GM06990 (cell line): ENCODE measurements around the gene METTL18.

ENCODE experiments used
- DNase-seq: peaks from one replicate; pipeline ENCODE4 v3.0.0-alpha.2; 2011; ENCODE audit not compliant: insufficient read length; ENCODE audit errors: extremely low read depth
- H3K27me3 ChIP-seq: replicated peaks from 2 replicates; pipeline ENCODE4 v1.6.0; 2011; ENCODE audit warnings: low read length; ENCODE audit not compliant: control insufficient read depth, insufficient read depth
- H3K36me3 ChIP-seq: 2 replicates; pipeline ENCODE4 v1.5.1; 2011; ENCODE audit warnings: low read length; ENCODE audit not compliant: control insufficient read depth, insufficient read depth
- H3K4me3 ChIP-seq: replicated peaks from 2 replicates; pipeline ENCODE4 v1.5.1; 2011; ENCODE audit warnings: low read depth, mild to moderate bottlenecking, control low read depth, low read length
- TF ChIP-seq, protein P1 (sequence below): IDR thresholded peaks from 2 replicates; pipeline ENCODE4 v1.5.1; 2011; ENCODE audit warnings: low read length, control low read depth, mild to moderate bottlenecking, inconsistent platforms; ENCODE audit not compliant: insufficient read depth, poor library complexity, severe bottlenecking

METTL18 gene

DNA sequence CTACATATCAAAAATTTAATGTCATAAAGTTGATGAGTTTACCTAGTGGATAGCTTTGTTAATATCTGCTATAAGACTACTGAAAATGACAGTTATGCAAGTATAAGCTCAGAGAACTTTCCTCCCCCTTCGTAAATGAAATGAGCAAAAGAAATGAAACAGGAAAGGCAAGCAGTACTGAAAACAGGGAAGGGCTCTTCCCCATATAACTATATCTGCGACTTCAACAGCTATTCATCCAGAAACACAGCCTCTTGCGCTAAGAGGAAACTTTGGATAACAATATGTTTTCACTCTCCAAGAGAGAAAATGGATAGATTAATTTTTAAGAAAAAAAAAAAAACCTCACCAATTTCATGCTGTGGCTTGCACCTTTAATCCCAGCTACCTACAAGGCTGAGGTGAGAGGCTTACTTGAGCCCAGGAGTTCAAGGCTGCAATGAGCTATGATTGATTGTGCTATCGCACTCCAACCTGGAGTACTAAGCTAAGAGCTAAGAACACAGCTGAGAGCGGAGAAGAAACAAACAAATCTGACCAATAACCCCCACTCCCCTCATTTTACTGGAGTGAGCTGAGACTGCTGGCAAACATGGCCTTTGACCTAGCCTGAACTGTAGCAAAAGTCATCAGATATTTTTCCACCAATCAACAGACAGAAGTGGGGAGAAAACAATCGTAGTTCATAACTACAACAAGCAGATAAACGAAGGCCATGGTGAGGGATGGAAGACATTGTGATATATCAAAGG, 29.0 kb downstream of the METTL18 start:
- Histone ChIP-seq H3K36me3 (no peaks in the 10 kb centered on the region), H3K27me3 (no peaks in the 10 kb centered on the region; the same call in 1 of the 2 replicates), H3K4me3 (no peak overlapping the region)
- TF ChIP-seq, protein P1, sequence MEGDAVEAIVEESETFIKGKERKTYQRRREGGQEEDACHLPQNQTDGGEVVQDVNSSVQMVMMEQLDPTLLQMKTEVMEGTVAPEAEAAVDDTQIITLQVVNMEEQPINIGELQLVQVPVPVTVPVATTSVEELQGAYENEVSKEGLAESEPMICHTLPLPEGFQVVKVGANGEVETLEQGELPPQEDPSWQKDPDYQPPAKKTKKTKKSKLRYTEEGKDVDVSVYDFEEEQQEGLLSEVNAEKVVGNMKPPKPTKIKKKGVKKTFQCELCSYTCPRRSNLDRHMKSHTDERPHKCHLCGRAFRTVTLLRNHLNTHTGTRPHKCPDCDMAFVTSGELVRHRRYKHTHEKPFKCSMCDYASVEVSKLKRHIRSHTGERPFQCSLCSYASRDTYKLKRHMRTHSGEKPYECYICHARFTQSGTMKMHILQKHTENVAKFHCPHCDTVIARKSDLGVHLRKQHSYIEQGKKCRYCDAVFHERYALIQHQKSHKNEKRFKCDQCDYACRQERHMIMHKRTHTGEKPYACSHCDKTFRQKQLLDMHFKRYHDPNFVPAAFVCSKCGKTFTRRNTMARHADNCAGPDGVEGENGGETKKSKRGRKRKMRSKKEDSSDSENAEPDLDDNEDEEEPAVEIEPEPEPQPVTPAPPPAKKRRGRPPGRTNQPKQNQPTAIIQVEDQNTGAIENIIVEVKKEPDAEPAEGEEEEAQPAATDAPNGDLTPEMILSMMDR: no peak
- DNase-seq: no peak

DNA sequence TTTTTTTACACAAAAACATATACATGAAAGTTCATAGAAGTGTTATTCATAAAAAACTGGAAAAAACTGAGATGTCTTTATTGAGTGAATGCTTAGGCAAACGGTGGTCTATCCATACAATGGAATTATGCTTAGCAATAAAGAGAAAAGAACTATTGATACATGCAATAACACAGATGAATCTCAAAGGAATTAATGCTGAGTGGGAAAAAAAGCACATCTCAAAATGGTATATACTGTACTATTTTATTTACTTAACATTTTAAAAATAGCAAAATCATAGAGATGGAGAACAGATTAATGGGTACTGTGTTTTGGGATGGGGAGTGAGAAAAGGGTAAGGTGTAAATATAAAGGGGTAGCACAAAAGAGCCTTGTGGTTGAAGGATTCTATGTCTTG, 29.8 kb downstream of the METTL18 start:
- no peak overlapping the region for H3K4me3 ChIP-seq
- H3K36me3 ChIP-seq: no peaks in the 10 kb centered on the region
- no peaks in the 10 kb centered on the region; the same call in 1 of the 2 replicates for H3K27me3 ChIP-seq
- TF ChIP-seq, protein P1: no peak
- no peak for DNase-seq

GRCh38 chr1:169762699-169763098, 32.0 kb downstream of the METTL18 start:
- no peaks in the 10 kb centered on the region for H3K27me3 ChIP-seq
- H3K4me3 ChIP-seq: no peak overlapping the region
- no peak for DNase-seq
- TF ChIP-seq, protein P1: no peak
- no peaks in the 10 kb centered on the region for H3K36me3 ChIP-seq

DNA sequence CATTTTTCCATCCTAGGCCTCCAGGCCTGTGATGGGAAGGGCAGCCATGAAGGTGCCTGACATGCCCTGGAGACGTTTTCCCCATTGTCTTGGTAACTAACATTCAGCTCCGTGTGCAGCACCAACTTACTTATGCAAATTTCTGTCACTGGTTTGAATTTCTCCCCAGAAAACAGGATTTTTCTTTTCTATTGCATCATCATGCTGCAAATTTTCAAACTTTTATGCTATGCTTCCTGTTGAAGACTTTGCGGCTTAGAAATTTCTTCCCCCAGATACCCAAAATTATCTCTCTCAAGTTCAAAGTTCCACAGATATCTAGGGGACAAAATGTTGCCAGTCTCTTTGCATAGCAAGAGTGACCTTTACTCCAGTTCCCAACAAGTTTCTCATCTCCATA, 35.7 kb downstream of the METTL18 start:
- TF ChIP-seq, protein P1: no peak
- DNase-seq: no peak
- H3K4me3 ChIP-seq: no peak overlapping the region
- no peaks in the 10 kb centered on the region for H3K36me3 ChIP-seq
- no peaks in the 10 kb centered on the region for H3K27me3 ChIP-seq

- no peaks in the 10 kb centered on the region for H3K36me3 ChIP-seq
- no peaks in the 10 kb centered on the region for H3K27me3 ChIP-seq
- no peak for DNase-seq
- TF ChIP-seq, protein P1: no peak
- no peak overlapping the region for H3K4me3 ChIP-seq
Measured at GRCh38 chr1:169753549-169753948, 41.2 kb downstream of the METTL18 start.
